ENCODE results near the gene BCL2.

BCL2 gene

DNA sequence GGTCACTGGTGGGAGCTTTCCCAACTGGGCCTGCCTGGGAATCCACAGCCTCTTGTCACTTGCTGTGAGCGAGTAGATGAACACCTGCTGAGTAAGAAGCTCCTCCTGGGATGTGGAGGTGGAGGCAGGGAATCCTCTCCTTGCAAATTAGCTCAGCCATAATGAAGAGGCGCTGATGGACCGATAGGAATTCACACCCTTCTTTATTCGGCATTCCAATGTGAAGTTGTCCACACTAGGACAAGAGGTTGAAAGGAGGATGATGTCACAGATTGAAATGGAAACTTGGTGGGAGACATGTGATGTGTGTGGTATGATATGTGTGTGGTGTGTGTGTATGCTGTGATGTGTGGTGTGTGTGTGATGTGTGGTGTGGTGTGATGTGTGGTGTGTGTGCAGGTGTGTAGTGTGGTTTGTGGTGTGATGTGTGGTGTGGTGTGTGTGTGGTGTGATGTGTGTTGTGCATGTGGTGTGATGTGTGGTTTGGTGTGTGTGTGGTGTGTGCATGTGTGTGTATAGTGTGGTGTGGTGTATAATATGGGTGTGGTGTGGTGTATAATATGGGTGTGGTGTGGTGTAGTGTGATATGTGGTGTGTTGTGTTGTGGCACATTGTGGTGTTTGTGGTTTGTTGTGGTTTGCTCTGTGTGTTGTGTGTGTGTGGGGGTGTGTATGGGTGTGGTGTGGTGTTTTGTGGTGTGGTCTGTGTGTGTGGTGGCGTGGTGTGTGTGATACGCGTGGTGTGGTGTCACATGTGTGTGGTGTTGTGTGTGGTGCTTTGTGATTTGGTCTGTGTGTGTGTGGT lies 216.4 kb downstream of the BCL2 start:
- FAIRE-seq: no peak

DNA sequence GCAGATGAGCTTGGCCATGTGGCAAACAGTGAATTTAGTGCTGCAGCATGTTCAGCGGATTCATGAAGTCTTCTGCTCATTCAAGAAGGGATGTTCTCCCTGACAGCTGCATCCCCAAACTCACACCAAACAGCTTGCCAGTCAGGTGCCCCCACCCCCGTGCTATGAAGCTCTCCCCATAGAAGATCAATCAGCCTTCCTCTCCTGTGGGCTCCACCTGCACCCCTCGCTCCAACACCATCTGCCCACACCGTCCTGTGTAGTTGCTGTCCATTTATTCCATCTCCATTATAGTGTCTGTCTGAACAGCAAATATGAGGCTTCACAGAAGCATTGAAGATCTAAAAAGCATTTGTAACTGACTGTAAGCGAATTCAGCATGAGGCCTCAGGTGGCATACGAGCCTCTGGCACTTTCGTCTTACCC lies 218.9 kb downstream of the BCL2 start:
- FAIRE-seq: no peak

DNA sequence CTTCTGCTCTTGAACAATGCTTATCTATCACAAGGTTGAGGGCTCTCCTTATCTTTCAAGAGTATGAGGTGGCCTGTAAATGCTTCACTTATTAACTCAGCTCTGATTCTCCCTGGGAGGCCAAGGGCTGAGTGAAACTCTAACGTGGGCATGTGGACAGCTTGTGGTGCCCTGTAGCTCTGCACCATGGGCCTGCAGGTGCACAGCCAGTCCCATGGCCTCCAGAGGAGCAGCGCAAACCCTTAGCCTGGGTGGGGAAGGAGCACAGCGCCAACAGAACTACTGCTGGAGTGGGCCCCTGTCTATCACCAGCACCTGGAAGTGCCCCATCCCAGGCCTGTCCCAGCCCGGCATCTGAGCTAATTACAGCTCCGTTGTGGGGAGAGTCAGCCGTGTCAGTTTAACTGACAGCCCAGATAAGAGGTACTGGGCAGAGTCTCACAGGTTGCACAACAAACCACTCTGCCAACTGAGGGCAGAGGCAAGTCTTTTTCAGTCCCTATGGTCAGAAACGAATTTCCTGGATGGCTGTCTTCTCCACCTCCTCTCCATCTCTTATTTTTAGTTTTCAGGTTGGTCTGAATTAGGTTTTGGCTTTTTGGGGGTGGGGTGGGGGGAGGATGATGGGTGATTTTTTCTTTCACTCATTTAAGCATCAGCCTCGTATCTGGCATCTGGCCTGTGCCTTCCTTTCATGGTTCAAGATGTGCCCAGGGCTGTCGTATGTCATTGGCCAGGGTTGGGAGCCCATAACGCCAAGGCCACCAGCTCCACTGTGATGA lies 219.5 kb downstream of the BCL2 start:
- no peak for FAIRE-seq

DNA sequence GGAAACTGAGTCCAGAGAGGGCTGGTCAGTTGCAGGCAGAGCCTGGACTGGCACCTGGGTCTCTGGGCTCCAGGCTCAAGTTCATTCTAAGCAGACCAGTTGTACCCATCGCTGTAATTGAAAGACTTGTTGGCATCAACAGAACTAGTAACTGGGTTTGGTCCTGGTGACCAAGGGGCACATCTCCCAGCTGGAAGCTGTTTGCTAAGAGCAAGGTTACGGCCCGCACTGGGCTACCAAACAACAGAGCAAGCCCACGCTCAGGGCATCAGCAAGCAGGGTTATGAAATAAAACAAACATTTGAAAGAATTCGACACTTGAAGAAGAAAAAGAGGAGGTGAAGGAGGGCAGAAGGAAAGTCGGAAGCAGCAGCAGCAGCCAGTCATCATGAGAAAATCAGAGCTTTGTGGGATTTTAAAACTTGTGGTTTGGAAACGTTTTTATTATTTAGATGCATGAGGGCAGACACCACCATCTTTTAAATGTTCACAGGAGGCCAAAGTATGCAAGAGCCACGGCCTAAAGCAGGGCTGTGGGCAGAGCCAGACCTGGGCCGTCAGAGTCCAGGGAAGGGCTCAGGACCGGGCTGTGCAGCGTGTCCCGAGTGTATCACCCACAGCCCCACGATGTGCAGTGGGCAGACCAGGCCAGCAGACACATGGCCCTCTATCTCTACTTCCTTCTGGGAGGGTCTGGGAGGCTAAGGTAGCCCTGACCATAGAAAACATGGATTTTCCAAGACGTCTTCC lies 220.3 kb downstream of the BCL2 start:
- no peak for FAIRE-seq

DNA sequence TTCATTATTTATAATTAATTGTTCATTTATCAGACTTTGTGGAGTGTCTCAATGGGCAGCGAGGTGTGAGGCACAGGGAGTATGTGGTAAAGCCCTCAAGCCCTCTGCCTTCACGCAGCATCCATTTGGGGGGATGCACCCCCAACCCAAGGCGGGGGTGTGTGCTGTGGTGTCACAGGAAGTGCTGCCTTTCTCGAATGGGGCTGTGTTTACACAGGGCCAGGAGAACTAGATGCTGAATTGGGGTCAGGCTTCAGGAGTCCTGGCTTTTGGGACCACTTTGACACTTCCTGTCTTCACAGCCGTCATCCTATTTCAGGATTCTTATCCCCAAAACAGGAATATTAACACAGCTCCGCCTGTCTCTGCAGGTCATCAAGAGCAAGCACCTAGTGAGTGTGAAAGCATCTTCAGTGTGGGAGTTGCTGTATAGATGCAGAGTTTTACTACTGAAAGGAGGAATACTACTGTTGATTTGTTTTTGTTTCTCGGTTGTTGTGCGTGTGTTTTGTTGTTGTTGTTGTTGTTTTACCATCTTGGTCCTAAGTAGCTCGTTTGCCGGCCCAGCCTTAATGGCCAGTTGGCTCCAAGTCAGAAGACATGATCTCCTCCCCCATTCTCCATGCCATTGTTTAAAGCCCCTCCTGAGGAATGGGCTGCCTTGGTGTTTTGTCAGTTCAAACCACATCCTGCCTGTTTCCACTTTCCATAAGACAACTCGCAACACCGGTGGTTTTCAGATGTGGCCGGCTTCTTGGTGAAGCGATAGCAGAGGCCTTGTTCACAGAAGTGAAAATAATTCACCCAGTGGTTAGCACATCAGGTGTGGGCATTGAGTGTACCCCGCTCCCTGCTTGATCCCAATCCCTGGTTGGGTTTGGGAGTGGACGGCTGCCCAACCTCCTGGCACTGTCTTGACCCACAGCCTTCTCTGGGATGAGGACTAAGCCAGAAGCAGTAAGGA lies 221.3 kb downstream of the BCL2 start:
- no peak for FAIRE-seq

DNA sequence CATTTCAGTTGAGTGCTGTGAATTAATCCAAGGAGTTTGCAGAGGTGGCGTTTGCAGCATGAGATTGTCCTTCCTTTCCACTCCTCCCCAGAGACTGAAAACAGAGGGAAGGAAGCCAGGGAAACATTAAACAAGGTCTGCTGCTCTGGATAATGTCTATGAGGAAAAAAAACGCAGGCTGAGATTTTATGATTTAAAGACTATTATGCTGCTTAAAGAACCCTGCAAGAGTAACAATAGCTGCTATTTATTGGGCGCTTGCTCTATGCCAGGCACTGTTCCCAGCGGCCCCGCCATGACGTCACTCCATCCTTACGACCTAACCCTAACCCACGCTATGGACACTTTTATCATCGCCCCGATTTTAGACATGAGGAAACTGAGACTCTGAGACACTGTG lies 222.4 kb downstream of the BCL2 start:
- no peak for FAIRE-seq

DNA sequence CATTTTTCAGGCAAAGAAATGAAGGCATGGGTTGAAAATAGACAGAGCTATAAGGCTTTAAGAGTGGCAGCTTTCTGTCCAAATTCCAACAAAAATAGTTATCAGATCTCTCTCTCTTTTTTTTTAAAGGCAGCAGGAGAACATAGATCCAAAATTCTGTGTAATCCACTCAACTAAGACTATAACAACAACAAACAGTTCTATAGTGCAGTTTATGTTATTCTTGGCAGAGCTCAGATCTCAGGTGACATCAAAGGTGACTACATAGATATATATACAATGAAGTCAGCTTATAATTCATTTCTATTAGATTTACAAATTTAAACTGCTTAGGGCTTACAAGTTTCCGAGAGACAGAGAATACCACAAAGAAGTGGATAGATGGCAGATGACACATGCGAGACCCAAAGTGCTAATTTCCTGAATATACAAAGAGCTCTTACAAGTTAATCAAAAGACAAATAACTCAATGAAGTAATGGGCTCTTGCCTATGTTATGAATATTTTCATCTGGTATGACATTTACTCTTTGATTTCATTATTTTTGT lies 223.2 kb downstream of the BCL2 start:
- no peak for FAIRE-seq

DNA sequence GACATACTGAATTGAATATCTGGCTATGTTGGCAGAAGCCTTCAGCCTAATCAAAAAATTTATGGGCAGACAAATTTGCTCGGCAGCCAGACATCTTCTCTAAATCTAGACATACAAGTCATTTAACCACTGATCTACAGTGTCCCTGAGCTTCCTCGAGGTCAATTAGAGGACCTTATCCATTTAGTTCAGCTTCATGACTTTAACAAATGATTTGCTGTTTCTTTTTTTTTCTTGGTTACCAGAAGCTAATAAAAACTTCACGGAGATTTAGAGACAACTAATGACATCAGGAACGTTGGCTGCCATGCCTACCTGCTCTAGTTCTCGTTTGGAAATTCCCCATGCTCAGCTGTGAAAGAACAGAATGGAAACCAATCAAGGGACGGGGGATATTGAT lies 223.8 kb downstream of the BCL2 start:
- no peak for FAIRE-seq

DNA sequence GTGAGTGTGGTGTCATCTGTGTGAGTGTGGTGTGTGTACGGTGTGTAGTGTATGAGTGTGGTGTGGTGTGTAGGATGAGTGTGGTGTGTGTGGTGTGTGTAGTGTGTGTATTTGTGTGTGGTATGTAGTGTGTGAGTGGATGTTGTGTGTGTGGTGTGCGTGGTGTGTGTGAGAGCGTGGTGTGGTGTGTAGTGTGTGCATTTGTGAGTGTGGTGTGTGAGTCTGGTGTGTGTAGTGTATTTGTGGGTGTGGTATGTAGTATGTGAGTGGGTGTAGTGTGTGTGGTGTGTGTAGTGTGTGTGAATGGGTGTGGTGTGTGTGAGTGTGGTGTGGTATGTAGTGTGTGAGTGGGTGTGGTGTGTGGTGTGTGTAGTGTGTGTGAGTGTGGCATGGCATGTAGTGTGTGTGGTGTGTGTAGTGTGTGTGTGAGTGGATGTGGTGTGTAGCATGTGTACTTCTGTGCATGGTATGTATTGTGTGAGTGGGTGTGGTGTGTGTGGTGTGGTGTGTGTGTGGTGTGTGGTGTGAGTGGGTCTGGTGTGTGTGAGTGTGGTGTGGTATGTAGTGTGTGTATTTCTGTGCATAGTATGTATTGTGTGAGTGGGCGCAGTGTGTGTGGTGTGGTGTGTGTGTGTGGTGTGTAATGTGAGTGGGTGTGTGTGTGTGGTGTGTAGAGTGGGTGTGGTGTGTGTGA lies 227.8 kb downstream of the BCL2 start:
- FAIRE-seq: no peak

DNA sequence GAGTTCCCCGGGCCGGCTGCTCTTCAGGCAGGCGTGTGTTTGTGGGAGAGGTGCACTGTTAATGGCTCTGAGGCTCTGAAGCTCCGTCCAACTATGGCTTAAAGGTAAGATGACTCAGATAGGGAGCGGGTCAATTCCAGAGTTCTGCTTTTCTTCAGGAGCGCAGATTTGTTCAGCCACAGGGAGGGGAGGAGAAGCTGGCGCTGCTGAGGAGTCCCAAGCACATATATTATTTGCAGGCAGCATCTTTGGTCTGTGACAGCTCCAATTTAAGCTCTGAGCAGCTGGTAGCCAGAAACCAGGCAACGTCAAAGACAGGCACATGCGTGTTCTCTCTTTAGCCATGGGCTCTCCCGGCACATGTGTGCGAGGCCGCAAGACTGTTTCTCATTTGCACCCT lies 229.2 kb downstream of the BCL2 start:
- no peak for FAIRE-seq

DNA sequence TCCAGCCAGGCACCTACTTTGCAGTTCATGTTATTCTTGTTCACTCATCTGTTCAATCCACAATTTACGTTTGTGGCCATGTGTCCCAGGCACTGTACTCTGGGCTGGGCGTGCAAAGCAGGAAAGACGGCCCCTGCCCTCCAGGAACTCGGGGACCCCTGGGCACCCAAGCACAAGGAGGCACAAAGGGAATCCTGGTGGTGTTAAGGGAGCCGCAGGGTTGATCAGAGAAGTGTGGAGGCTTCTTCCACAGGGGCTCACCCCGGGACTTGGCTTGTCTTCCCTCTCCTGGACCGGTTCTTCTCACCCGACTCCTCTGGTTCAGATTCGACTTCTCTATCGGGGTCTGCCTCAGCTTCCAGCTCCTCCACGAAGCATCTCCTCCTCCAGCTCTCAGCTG lies 230.5 kb downstream of the BCL2 start:
- FAIRE-seq: no peak

DNA sequence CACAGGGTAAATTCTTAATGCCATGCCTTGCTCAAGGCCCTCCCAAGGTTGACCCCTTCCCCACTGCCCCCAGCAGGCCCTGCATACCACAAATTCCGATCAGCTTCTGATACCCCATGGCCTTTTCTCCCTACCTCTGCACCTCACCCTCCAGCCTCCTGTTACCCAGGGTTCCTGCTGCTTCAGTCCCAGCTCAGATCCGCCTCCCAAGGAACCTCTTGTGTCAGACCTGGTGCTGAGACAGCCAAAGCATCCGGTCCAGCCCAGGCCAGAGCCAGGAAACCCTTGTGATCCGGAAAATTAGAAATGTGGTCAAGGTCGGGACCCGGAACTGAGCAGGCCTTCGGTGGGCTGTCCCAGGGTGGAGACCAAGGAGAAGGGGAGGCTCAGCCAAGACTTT lies 231.3 kb downstream of the BCL2 start:
- FAIRE-seq: no peak

DNA sequence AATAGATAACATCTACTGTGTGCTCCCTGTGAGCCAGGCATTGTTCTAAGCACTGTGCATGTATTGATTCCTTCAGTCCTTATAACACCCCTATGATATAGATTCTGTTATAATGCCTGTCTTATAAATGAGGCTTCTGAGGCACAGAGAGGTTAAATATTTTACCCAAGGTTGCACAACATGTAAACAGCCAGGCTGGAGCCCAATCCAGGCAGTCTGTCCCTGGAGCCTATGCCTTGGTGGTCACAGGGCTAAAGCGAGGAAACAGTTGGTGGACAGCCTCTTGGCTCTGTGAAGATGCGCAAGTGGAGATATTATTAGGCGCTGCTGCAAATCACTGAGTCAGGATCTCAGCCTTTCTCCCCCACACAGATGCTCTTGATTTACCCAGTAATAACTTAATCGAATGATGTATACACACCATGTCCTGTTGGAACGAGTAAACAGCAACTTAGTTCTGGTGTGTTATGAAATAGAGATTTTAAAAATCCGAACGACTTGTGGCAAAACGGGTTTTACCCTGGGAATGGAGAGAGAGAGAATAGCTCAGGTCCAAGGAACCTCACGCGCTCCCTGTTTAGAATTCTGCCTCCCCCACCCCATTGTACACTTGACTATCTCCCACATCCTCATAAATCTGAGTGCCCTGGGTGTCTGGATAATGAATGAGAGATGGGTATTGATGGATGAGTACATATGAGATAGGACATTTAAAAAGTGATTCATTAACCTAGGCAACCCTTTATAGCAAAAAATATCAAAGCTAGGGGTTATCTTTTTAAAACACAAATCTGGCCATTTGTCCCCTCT lies 231.9 kb downstream of the BCL2 start:
- no peak for FAIRE-seq

DNA sequence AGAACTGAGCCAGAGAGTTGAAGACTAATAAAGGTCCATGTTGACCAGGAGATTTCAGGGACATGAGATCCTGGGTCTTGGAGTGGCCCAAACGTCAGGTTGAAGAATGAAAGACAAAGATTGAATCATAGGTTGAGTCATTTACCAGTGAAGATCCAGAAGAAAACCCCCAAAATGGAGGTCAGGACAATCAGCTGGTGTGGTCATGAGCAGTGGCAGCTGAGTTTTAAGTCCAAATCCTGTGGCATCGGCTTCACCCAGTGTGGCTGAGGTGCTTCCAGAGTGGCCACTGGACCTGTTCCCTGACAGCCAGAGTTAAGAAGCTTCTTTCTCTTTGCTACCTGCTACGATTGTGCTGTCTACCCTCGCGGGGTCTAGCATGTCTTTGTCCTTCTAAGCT lies 234.0 kb downstream of the BCL2 start:
- no peak for FAIRE-seq

DNA sequence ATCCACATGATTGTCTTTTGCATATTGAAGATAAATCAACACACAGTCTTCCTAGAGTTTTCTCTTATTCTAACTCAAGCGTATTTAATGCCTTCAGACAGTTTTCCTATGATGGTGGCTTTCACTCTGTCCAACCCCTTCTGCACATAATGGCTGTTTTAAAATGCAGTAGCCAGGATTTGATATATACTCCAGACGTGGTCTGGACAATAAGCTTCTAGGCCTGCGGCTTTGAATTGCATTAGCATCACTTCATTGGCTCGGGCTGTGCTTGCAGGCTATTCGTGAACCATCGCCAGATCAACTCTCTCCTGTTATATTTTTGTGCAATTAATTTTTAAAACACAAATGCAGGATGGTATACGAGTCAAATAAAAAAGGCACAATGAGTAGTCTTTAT lies 235.3 kb downstream of the BCL2 start:
- FAIRE-seq: no peak

DNA sequence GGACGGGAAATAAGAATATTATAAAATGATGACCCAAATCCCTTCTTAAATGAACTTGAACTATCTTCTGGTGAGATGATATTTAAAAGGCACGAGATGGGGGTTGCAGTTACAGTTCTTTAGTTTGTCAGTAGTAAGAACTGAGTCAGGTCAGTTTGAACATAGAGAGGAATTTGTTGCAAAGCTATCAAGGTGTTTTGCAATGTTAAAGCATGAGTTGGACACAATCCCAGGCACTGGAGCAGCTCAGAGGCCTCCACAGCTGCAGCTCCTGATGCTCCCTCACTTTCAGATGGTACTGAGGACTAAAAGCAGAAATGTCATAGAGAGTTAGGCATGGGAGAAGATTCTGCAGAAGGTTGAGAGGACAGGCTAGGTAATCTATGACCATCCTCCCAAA lies 236.0 kb downstream of the BCL2 start:
- no peak for FAIRE-seq

DNA sequence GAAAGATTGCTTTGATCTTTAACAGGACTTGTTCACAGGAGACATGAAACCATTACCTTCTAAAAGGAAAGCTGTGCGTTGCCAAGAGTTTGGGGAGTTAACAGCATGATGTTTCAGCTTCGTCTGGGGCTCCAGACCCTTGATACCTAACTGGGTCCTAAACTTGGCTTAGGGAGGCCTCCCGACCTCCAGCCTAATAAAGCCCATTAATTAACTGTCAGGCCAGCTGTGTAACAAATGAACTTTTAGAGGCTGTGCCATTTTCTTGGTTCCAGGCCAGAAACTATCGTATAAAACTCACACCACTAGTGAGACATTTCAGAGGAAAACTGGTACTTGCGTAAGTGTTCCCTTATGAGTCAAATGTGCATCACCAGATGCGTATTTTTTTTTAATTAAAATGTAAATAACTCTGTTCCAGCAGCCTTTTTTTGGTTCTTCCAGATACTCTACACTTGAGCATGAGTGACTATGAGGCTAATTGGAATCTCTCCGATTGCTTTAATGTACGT lies 236.5 kb downstream of the BCL2 start:
- FAIRE-seq: no peak

DNA sequence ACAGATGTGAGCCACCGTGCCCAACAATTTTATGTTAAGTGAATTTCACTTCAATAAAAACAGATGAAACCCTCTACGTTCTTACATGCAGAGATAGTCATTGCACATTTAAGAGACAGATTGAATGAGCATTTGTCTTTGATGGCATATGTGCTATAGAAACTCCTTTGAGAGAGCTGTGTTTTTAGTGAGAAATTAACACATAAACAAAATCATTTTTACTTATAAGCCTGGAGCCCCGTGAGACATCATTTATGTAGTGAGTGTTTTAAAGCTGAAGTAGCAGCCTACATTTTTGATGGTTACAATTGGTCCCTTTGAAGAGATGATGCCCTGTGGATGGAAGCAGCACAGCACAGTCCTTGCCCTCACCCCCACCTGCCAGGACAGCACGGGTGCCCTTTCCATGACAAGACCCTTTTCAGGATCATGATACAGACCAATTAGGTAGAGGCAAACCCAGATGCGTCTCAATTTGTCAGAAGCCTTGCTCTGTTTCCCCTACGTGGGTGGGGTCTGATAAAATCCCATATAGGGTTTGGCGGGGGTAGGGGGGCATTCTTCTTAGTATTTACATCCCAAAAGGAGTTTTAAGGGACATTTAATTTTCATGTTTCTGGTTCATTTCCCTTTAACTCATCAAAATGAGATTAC lies 237.1 kb downstream of the BCL2 start:
- FAIRE-seq: no peak

DNA sequence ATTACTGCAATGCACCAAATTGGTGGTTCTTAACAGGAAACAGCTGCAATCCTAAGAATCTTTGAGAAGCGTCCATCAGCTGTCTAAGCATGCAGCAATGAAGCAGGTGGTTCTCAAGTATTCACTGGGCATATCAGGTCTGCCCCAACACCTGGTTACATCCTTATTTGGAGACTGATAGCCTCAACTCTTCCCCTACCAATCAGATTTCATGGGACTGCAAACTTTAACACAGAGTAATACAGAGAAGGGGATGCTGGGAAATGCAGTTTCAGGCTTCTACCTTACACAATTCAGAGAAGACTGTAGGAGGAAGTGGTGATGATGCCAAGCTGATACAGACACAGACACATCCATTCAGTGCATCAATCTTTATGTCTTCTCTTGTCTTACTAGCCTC lies 240.5 kb downstream of the BCL2 start:
- FAIRE-seq: no peak

DNA sequence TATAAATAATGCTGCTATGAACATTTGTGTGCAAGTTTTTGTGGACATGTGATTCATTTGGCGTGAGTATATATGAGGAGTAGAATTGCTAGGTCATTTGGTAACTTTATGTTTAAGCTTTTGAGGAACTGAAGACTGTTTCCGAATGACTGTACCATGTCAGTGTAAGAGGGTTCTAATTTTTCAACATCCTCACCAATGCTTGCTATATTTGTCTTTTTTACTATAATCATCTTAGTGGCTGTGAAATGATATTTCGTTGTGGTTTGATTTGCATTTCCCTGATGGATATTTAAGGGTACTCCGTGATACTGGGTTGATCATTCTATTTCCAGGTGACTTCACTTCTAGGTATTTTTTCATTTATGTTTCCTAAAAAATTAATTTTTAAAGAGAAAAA lies 241.1 kb downstream of the BCL2 start:
- FAIRE-seq: no peak
